A549 (cell line): ENCODE measurements around the gene SORCS2.

Experiments
- ESRRA ChIP-seq: fragments of 150-350 bp; IDR thresholded peaks from 2 replicates; pipeline ENCODE4 v1.6.1; 2014; ENCODE audit warnings: mild to moderate bottlenecking, low read length, borderline replicate concordance
- JUNB ChIP-seq: fragments of >200 bp; sonication (Bioruptor Twin); formaldehyde crosslinking; IDR thresholded peaks from 2 replicates; pipeline ENCODE4 v1.6.1; 2016
- MAX ChIP-seq: IDR thresholded peaks from 2 replicates; pipeline ENCODE4 v1.6.1; 2012
- NR3C1 ChIP-seq: fragments of >200 bp; sonication (Bioruptor Twin); formaldehyde crosslinking; IDR thresholded peaks from 3 replicates; pipeline ENCODE4 v1.6.1; 2017
- PHF8 ChIP-seq: fragments of 200-600 bp; sonication (generic); IDR thresholded peaks from 2 replicates; pipeline ENCODE4 v1.6.1; 2016; ENCODE audit warnings: low read depth, mild to moderate bottlenecking, antibody characterized with exemption, moderate library complexity, borderline replicate concordance
- POLR2A ChIP-seq: IDR thresholded peaks from 2 replicates; pipeline ENCODE4 v1.6.1; 2012; ENCODE audit warnings: mild to moderate bottlenecking, low read length
- RARB ChIP-seq: fragments of 250-450 bp; sonication (Bioruptor Pico); IDR thresholded peaks from 2 replicates; pipeline ENCODE4 v1.8.0; 2021; ENCODE audit warnings: mild to moderate bottlenecking, moderate library complexity
- TF ChIP-seq, protein P1 (sequence below): fragments of >200 bp; sonication (Bioruptor Twin); formaldehyde crosslinking; IDR thresholded peaks from 3 replicates; pipeline ENCODE4 v1.5.1; 2016

GRCh38 chr4:7214359-7214758, 22.0 kb downstream of the SORCS2 start:
- TF ChIP-seq NR3C1 (no peak), JUNB (no peak), POLR2A (no peak), PHF8 (no peak), ESRRA (no peak), MAX (no peak), RARB (no peak)
- TF ChIP-seq, protein P1, sequence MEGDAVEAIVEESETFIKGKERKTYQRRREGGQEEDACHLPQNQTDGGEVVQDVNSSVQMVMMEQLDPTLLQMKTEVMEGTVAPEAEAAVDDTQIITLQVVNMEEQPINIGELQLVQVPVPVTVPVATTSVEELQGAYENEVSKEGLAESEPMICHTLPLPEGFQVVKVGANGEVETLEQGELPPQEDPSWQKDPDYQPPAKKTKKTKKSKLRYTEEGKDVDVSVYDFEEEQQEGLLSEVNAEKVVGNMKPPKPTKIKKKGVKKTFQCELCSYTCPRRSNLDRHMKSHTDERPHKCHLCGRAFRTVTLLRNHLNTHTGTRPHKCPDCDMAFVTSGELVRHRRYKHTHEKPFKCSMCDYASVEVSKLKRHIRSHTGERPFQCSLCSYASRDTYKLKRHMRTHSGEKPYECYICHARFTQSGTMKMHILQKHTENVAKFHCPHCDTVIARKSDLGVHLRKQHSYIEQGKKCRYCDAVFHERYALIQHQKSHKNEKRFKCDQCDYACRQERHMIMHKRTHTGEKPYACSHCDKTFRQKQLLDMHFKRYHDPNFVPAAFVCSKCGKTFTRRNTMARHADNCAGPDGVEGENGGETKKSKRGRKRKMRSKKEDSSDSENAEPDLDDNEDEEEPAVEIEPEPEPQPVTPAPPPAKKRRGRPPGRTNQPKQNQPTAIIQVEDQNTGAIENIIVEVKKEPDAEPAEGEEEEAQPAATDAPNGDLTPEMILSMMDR = no peak
